ENCODE data around the gene SNCB.
"Not testable (repeated sequence)": the region's sequence is repeated elsewhere in the genome, so short reads cannot be mapped to it uniquely, and the experiment has no call there.

Gene SNCB

DNA sequence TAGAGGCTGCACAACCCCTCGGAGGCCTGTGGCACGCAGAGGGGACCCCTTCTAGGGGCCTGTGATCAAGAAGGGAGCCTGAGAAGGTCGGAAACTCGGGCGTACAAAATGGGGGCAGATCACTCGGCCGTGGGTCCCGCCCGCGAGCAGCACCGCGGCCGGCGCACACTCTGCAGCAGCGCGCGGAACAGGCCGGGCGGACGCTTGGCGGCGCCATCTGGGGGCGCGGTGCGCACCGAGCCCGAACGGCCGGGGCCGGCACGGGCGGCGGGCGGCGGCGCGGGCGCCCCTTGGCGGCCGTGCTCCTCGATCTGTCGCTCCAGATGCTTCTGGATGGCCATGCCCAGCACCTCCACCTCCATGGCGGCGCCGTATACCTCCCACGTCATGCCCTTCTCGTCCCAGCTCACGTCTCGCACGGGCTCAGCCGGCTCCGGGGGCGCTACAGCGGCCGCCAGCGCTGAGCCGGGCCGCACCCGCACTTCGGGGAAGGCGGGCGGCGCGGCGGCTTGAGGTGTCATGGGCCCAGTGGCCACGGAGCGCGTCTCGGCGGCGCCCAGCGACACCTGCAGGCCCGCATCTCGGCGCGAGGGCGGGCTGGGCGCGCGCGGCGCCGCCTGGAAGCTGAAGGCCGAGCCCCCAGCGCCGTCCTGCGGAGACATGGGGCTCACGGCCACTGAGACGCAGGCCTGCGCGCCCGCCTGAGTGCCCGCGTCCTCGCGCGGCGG, 33.5 kb downstream of the SNCB start:
- DNase-seq, result no peak

GRCh38 chr5:176596069-176596644, 34.2 kb downstream of the SNCB start:
- no peak for DNase-seq

DNA sequence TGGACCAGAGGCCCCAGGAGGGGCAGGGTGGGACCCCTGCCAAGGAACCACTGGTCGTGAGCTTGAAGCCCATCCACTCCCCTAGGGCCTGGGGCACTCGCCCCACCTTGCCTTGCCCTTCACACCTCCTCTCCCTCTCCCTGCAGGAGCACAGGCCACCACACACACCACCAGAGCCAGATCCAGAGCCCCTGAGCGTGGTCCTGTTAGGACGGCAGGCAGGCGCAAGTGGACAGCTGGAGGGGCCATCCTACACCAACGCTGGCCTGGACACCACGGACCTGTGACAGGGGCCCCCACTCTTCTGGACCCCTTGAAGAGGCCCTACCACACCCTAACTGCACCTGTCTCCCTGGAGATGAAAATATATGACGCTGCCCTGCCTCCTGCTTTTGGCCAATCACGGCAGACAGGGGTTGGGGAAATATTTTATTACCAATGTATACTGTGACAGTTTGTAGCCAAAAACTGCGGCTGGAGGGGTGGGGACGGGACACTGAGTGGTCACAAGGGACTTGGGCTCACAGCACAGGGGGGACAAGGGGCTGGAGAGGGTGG, 34.9 kb downstream of the SNCB start:
- no peak for DNase-seq

GRCh38 chr5:176594554-176594953, 35.8 kb downstream of the SNCB start:
- DNase-seq, result no peak

DNA sequence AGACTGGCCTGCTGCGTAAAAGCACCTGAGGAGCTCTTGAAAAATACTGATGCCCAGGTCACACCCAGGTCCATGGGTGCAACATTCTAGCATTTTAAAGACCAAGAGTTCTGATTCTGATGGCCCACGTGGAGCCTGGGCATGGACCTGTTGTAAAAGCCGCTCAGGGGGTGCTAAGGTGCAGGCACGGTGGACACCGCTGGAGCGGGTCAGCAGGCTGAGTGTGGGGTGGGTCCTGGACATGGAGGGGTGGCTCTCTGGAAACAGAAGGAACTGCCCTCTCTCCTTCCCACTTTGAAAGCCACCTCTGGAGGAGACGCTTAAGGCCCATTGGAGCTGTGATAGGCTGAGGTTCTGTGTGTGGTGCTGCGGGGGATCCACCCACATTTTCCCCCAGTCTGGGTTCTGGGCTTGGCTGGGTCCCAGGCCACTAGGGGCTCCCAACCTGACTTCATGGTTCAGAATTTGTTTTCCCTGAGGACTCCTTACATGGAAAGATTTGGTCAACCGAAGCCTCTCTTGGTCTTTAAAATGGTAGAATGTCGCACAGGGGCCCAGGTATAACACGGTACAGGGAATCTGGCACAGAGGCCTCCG, 37.0 kb downstream of the SNCB start:
- DNase-seq, result no peak

GRCh38 chr5:176592573-176592972, 37.8 kb downstream of the SNCB start:
- DNase-seq, result no peak

DNA sequence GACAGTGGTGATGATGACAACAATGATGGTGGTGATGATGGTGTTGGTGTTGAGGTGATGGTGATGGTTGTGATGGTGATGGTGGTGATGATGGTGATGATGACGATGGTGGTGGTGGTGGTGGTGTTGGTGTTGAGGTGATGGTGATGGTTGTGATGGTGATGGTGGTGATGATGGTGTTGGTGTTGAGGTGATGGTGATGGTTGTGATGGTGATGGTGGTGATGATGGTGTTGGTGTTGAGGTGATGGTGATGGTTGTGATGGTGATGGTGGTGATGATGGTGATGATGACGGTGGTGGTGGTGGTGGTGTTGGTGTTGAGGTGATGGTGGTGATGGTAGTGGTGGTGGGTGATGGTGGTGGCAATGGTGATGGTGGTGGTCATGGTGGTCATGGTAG, 38.7 kb downstream of the SNCB start:
- DNase-seq, result not testable (repeated sequence)

DNA sequence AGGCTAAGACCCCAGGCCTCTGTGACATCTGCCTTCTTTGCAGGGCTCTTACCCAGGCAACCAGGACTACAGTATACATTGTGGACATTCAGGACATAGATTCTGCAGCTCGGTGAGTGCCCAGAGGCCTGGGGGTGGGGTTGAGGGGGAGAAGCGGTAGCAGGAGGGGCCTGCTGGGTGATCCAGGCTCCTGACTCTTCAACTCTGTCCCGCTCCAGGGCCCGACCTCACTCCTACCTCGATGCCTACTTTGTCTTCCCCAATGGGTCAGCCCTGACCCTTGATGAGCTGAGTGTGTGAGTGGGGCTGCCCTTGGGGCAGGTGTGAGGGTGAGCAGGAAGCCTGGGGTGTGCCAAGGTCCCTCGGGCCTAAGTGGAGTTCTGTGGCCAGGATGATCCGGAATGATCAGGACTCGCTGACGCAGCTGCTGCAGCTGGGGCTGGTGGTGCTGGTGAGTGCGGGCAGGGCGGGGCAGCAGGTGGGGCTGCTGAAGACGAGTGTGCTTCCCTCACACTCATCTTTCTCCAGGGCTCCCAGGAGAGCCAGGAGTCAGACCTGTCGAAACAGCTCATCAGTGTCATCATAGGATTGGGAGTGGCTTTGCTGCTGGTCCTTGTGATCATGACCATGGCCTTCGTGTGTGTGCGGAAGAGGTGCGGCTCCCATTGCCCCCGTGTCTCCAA, 40.2 kb downstream of the SNCB start:
- DNase-seq, result no peak

GRCh38 chr5:176589039-176589769, 41.1 kb downstream of the SNCB start:
- DNase-seq, result no peak

DNA sequence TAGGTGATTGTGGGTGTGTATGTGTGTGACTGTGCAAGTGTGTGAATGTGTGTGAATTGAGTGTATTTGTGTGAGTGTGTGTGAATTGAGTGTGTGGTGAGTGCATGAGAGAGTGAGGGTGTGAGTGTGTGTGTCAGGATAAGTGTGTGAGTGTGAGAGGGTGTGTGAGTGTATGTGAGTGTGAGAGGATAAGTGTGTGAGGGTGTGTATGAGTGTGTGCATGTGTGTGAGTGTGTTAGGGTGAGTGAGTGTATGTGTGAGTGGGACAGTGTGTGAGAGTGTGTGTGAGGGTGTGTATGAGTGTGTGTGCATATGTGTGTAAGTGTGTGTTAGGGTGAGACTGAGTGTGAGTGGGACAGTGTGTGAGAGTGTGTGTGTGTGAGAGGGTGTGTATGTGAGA, 42.0 kb downstream of the SNCB start:
- no peak for DNase-seq

GRCh38 chr5:176587398-176587797, 42.9 kb downstream of the SNCB start:
- no peak for DNase-seq

DNA sequence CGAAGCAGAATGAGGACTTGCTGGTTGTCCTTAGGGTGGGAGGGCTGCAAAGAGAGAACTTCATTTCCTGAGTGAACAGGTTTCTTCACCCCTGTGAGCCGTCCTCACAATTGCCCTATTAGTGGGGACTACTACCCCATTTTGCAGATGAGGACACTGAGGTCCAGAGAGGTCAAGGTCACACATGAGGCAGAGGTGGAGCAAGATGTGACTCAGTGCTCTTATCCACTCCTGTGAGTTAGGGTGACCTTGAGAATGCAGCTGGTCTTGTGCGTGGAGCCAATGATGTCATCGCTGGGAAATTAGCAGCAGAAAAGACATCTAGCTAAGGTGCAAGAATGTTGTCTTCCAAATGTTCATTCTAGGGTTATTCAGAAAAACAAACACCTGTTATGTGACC, 47.3 kb downstream of the SNCB start:
- DNase-seq, result no peak

DNA sequence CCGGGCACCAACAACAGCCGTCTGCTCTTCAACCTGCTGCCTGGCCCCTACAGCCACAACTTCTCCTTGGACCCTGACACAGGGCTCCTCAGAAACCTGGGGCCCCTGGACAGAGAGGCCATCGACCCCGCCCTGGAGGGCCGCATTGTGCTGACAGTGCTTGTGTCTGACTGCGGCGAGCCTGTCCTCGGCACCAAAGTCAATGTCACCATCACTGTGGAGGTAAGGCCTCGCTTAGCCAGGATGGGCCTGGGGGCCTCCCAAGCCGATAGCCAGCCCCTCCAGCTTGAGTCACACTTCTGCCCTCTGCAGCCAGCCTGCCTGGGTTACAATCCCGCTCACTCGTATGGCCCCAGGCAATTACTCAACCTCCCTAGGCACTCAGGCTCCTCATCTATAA, 49.0 kb downstream of the SNCB start:
- DNase-seq, result no peak

- DNase-seq, result no peak
Observed at GRCh38 chr5:176579323-176579722, 51.0 kb downstream of the SNCB start.

- no peak for DNase-seq
Observed at GRCh38 chr5:176578391-176578808, 51.9 kb downstream of the SNCB start.

DNA sequence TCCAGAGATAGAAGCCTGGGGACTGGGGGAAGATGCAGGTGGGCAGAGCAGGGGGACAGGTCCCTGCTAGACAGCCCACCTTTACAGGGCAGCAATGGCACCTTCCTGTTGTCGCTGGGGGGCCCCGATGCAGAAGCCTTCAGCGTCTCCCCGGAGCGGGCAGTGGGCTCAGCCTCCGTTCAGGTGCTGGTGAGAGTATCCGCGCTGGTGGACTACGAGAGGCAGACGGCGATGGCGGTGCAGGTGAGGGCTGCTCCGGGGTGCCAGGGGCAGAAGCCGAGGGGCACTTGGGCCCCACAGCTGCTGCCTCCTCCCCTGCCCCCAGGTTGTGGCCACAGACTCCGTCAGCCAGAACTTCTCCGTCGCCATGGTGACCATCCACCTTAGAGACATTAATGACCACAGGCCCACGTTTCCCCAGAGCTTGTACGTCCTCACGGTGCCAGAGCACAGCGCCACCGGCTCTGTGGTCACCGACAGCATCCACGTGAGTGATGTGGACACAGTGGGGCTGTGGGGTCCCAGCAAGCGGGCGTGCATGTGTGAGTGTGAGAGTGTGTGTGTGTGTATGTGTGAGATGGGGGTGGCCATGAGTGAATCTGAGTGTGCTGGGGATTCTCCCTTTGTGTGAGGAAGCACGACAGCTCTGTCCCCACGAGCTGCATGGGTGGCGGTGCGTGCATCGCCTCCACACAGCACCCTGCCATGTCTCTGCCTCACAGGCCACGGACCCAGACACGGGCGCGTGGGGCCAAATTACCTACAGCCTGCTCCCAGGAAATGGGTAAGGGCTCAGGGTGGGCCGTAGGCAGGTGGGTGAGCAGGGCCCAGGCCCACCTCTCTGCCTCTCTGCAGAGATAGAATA, 52.8 kb downstream of the SNCB start:
- no peak for DNase-seq

DNA sequence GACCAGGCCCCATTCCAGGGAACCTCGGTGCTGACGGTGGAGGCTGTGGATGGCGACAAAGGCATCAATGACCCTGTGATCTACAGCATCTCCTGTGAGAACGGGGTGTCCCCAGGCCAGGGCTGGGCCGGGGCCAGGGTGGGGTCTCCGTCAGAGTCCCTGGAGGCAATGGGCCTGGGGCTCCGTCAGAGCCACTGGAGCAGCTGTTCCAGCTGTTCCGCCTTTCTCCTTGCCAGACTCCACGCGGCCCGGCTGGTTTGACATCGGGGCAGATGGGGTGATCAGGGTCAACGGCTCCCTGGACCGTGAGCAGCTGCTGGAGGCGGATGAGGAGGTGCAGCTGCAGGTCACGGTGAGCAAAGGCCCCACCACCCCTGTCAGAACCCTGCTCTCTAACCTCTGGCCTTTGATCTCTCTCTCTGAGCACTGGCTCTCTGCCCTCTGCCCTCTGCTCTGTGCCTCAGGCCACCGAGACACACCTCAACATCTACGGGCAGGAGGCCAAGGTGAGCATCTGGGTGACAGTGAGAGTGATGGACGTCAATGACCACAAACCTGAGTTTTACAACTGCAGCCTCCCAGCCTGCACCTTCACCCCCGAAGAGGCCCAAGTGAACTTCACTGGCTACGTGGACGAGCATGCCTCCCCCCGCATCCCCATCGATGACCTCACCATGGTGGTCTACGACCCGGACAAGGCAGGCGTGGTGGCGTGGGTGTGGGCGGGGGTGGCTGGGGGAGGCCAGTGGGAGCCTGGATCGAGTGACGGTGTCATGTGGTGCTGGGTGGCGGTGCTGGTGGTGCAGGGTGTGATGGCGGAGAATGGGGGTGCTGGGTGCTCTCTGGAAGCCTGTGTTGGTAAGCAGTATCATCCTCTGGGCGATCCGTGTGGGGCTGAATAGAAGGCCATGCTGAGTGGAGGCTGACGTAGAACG, 54.6 kb downstream of the SNCB start:
- no peak for DNase-seq

DNA sequence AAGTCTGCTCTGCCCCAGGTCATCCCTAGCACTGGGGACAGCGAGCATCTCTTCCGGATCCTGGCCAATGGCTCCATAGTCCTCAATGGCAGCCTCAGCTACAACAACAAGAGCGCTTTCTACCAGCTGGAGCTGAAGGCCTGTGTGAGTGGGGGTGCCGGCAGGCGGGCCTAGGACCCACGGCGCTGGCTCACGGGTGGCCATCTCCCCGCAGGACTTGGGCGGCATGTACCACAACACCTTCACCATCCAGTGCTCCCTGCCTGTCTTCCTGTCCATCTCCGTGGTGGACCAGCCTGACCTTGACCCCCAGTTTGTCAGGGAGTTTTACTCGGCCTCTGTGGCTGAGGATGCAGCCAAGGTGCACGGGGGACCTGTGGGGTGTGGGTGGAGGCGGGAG, 55.3 kb downstream of the SNCB start:
- no peak for DNase-seq

- no peak for DNase-seq
Observed at GRCh38 chr5:176574297-176574591, 56.1 kb downstream of the SNCB start.

GRCh38 chr5:176573564-176574296, 56.6 kb downstream of the SNCB start:
- no peak for DNase-seq

All from amniotic stem cell (primary cell).